ENCODE results near the gene DPYSL3.
"Not testable (repeated sequence)": the region's sequence is repeated elsewhere in the genome, so short reads cannot be mapped to it uniquely, and the experiment has no call there.

Gene DPYSL3

DNA sequence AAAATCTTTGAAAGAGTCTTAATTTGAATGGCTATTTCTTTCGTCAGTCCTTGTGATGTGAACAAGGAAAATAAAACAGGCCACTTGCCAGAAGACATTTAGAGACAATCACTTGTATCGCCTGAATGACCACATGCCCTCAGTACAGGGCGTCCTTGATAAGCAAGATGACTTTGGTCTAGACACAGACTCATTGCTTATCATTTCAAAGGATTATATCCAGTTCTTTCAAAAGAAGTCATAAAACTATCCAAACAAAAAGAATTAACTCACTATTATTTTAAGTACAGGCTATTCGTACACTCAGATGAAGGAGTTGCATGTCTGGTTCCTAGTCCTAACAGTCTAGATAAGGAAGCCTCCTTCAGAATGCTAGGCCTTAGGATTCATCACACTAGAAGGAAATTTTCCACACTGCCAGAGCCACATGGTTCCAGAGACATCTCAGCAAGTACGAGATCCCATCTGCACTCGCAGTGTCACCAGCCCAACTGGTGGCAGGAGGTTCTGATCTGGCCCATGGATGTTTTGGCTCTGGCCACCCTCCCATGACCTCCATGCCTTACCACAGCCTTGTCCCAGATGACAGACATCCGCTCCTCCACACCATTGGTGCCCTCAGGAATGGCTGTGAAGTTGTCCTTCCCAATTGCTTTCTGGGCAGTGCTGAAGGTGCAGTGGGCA, 109.6 kb downstream of the DPYSL3 start:
- DNase-seq = no peak

DNA sequence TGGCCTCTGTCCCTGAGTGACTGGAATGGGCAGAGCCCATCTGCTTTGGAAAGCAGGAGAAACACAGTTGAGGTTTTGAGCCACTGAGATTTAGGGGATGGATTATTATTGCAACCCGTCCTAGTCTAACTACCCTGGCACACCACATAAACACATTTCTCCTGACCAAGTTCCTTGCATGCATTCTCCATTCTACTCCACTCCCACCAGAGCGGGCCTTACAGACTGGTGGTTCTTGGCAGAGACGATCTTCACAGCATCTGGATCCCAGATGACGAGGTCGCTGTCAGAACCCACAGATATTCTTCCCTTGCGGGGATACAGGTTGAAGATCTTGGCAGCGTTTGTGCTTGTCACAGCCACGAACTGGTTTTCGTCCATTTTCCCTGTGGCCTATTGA, 111.0 kb downstream of the DPYSL3 start:
- no peak for DNase-seq

DNA sequence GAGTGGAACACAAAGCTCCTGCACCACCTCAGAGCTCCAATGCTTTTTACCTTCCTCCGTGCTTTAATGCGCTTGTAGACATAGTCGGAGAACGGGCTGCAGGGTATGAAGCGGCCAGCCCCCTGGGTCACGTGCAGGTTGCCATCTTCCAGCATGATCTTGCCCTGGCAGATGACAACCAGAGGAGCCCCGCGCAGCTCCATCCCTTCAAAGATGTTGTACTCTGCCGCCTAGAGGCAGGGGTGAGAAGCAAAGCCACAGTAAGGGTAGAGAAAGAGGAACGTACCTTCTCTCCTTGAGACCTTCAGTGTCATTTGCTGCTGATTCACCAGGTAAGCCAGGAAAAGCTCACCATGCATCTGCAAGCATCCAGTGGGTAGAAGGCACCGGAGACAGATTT, 112.3 kb downstream of the DPYSL3 start:
- DNase-seq = no peak

DNA sequence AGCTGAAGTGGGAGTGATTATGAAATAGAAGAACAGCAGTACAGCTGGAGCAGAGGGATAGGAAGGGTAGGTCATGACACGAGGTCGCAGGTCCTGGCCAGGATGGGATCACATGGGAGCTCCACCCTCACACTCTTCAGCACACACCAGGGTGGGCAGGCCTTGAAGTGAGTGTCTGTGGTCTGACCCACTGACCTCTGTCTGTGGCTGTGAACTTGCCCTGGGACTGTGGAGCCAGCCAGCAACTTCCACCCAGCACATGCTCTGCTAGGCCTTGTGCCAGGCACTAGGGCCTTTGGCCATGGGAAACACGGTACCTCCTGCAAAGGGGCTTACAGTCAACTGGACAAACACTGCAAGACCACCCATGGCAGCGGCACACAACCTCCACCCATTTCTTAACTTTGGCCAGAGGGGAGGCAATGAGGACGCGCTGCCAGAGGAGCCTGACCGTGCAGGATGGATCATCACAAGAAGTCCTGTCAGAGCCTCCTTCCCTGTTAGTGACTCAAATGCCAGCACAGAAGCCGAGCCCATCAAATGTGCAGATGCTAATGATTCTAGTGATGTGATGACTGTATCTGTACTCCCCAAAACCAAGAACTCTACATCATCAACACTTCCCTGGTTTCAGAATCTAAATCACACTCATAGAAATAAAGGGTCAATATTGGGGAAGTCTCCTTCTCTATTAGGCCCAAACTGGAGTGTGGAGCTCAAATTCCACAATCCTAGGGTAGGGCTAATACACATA, 113.6 kb downstream of the DPYSL3 start:
- DNase-seq = no peak

DNA sequence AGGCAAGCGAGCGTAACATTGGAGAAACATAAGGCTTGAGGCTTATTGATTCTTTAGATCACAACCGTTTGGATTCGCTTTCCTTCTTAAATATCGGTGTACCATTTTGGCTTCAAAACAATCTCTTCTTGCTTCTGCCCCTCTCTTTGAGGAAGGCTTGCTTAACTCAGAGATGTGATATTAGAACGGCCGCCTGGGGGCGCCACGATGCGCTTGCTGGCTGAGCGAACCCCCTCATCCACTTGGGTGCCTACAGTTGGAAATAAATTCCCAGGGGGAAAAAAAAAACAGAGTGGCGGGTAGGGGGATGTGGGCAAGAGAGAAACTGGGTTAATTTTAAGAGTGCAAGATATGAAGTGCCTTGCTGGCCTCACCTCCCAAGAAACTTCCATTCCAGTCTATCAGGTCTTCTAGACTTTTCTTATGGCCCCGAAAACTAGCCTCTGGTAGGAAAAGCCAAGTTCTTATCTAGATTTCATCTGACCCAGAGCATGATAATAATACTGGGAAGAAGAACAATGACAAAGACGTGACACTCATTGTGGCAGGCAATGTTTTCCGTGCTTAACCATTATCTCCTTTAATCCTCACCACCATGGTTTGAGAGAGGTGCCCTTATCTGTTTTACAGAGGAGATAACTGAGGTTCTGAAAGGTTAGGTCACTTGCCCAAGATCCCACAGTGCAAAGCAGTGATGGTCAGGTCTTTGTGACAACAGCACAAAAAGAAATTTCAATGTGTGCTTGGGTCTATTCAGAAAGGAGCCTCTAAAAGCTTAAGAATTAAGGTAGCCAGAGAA, 115.8 kb downstream of the DPYSL3 start:
- DNase-seq = no peak

DNA sequence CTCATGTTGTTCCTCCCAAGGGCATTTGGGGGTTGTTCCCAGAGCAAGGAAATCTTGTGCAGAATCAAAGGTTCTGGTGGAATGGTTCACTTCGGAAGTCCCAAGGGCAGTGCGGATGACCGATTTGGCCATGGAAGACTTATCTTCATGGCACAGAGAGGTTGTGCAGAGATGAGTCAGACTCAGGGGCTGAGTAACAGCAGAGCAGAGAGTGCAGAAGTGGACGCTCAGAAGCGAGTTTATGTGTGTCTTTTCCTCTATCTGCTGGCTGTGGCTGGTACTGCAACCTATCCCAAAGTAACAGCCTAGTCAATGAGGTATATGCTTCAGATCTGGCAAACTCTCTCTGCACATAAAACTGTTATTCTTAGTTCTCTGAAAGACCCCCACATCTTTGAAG, 118.1 kb downstream of the DPYSL3 start:
- no peak for DNase-seq

DNA sequence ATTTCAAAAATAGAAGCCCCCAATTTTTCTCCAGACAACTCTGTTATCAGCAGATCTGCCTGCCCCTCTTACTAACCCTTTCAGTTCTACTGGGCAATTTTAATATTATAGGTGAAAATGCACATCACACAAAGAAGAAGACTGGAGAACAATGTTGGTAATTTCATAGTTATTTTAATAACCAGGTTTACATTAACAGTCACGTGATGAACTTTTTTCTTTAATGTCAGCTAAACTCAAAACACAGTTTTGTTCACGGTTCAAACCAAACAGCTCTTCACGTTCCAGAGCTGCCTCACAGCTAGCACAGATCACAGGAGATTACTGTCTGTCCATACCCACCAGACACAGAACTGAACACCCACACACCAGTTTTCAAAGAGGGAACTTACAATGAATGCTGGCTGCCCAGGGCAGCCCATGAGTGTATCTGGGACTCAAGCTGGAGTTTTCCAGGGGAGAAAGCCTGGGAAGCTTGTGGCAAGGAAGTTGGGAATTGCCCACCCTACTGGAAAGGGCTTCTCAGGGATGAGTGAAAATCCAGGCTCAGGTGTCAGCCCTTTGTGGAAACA, 119.1 kb downstream of the DPYSL3 start:
- DNase-seq = no peak

DNA sequence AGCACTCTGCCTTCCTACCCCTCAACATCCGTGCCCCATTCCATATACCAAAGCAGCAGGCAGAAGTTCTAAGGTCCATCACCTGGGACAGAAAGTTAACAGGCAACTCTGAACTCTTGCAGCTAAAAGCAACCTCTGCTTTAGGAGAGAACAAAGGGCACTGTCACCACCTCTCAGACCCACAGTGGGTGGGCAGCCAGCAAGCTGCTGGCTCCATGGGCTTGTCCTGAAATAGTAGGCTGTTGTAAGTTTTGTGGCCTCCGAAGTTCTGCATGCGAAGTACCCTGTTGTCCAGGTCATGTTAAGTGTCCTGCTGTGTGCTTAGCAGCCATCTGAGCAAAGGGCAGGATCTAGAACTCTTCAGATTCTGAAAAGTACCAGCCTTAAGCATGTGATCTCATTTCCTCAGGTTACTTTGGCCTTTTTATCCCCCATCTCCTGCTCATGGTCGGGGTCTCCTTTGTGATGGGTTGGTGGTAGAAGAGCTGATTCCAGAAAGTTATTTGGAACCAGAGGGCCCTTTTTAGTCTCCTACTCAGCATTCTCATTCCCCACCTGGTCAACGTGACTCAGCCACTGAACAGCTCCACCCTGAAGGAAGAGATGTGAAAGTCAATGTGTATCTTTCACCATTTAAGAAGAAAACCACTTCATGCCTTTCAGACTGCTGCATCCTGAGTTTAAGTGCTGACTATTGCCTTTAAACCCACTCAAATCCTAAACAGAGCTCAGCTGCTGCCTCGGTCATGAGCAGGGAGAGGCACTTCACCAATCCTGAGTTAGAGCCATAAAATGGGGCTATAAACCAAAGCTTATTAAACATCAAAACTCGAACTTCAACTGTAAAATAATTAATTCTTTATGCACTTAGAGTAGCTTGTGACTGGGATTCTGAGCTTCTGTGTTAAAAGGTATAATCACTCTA, 121.4 kb downstream of the DPYSL3 start:
- no peak for DNase-seq

DNA sequence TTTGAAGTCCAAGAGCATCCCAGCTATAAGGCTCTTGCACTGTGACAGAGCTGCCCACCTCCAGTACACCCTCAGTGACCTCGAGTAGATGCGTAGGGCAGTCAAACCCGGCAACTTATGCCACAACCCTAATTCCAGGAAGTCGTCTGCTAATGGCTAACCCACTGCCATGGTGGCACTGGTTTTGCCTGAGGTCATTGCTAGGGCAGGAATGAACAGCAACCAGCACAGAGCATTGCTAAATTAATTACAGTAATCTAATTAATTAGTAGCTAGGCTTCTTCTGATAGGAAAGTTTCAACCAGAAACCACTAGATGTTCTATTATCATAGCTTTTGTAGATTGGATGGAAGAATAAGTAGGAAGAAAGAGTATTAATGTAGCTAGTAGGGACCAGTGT, 122.8 kb downstream of the DPYSL3 start:
- no peak for DNase-seq

DNA sequence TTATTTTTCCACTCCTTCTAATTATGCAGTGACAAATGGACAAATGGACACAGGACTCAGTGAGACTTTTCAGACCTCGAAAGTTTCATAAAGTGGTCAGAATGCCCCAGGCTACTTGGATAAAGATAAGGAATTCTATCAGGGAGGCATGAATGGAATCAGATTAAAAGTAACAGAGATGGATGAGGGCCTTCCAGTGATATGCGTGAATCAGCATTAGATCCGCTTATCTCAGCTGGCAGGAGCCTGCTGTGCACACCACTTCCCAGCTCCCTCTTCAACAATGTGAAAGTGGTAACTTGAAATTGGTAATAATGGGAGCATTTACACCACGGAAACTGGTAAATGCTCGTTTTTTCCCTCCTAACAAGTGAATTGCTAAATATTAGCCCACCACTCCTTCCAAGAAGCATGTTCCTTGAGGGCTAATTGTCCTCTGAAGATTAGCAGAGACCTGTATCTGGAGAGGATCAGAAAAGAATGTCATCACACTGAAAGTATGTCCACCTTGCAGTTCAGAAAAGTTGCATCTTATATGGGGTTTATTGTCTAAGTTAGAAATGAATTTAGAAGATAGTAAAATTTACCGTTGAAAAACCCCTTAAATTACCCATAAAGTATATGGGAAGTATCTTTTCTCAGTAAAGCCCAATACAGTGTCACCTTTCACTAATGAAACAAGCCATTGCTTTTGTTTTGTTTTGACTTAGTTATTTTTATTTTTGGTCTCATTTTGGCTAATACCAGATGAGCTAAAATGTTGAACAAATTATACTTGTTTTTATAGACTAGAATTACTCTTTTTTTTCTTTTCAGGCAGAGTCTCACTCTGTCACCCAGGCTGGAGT, 125.3 kb downstream of the DPYSL3 start:
- no peak for DNase-seq

DNA sequence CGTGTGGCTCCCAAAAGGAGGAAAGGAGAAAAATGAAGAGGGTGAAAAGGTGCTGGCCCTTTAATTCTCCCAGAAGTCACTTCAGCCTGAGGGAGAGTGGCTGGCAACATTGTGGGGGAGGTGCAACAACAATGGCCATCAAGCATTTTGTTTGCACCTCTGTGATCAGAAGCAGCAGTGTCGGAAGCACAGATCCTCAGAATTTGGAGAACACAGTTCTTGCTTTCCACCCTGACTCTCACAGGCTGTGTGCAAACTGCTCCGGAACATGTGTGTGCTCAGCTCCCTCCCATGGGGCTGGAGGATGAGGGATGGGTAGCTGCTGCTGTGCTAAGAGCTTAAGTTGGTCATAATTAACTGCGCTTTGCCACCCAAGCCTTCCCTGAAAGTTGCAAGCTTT, 127.1 kb downstream of the DPYSL3 start:
- no peak for DNase-seq

DNA sequence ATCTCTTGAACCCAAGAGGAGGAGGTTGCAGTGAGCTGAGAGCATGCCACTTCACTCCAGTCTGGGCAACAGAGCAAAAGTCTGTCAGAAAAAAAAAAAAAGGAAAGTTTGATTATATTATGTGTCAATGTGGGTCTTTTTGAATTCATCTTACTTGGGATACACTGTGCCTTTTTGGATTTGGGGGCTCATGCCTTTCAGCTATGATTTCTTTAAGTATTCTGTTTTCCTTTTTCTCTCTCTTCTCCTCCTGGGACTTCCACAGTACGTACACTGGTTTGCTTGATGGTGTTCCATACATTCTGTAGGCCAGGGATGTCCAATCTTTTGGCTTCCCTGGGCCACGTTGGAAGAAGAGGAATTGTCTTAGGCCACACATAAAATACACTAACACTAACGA, 128.3 kb downstream of the DPYSL3 start:
- no peak for DNase-seq

DNA sequence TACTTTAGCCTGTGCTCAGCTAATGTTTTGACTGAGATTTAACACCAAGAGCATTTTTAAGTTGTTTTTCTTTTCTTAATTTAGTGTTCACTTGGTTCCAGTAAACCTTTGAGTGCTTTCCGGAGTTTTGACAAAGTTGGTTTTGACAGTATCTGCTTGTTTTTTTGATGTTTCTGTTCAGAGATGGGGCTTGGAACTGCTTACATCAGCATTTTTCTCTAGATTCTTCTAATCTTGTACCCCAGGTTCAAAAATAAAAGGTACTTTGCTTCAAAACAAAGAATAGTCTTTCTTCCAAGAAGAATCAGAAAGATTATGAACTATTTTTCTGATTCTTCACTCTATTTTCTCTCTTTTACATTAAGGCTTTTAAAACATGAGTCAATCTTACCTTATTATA, 132.2 kb downstream of the DPYSL3 start:
- no peak for DNase-seq

DNA sequence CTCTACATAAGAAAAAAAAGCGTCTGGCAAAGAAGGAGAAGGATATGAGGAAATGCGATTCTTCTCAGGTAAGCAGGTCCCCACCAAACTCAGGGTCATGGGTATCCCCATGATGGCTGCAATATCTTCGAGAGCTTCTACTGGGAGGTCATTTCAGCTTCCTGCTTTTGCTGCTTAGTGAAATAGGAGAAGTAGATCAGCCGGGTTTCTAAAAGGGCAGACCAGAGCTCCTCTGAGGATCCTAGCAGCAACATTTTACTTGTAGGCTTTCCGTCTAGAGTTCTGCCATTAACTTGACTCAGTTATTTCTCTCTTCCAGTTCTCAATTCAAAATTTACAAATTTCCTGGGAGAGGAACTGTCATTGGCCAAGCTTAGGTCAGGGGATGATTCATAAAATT, 134.7 kb downstream of the DPYSL3 start:
- DNase-seq = no peak

DNA sequence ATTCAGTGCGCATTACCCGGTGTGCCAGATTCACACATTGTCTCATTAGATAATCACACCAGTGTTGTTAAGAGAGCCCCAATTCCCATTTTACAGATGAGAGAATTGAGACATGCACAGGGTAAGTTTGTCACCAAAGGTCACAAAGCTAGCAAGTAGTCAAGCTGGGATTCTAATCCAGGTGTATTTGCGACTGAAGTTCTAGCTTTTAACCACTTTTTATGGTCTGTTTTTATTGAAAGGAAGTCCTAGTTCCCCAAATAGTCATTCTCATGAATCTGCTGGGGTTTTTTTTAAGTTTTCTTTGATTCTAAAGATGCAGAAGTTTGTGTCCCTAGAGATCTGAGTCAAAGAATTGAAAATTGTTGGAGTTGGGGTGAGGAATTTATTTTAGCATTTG, 136.5 kb downstream of the DPYSL3 start:
- DNase-seq = no peak

DNA sequence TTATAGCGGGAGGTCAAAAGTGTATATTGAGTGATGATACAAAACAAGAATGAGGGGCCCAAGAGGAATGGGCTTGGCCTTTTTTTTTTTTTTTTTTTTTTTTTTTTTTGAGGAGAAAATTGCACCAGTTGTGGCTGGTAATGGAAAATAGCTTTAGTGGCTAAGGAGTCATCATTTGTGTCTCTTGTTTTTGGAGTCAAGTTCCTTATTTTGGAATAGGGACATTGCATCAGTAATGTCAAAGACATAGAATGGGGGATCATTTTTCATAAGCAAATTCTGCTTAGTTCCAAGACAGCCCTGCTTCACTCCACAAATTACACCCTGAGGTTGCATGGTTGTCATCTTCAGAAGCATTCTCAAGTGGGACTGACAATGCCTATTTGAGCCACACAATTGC, 137.7 kb downstream of the DPYSL3 start:
- no peak for DNase-seq

DNA sequence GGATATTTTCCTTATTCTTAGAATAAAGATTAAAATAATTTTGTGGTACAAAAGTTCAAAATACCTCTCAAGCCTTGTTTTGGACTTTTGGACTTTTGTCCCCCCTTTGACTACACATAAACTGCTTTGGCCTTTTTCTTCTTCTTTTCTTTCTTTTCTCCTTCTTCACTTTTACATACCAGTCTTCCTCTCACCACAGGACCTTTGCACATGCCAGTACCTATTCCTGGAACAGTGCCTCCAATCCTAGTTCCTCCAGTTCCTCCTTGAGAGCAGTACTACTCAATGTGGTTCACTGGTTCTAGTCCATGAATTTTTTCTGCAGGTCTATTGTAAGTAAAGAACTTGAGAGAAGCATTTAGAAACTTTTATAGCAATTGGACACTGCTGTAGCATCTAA, 138.6 kb downstream of the DPYSL3 start:
- no peak for DNase-seq

DNA sequence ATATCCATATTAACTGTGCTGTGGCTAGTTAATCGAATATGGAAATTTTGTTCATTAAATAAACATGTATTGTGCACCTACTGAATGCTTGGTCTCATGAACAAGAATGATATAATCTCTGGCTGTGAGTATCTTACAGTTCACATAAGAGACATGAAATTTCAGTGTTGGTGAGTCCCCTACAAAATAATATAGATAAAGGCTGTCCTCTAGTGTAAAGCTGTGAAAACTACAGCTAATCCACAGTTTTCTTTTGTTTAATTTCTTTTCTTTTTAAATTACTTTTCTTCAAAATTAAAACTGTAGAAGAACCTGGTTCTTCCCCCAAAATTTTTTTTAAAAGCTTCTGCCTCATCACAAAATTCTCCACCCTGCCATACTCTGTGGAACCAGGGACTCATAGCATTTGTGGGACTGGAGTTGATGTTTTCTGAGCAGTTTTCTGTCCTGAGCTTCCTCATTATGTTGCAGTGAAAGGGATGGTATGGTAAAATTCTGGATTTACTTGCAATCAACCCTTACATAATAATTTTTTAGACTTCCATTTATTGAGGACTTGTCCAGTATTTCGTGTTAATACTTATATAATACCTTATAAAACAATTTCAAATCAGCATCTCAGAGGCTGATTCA, 140.0 kb downstream of the DPYSL3 start:
- DNase-seq = no peak

DNA sequence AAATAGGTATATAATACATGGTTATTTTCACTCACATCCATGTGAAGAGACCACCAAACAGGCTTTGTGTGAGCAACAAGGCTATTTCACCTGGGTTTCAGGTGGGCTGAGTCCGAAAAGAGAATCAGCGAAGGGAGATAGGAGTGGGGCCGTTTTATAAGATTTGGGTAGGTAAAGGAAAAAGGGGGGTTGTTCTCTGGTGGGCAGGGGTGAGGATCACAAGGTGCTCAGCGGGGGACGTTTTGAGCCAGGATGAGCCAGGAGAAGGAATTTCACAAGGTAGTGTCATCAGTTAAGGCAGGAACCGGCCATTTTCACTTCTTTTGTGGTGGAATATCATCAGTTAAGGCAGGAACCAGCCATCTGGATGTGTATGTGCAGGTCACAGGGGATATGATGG, 142.5 kb downstream of the DPYSL3 start:
- not testable (repeated sequence) for DNase-seq

DNA sequence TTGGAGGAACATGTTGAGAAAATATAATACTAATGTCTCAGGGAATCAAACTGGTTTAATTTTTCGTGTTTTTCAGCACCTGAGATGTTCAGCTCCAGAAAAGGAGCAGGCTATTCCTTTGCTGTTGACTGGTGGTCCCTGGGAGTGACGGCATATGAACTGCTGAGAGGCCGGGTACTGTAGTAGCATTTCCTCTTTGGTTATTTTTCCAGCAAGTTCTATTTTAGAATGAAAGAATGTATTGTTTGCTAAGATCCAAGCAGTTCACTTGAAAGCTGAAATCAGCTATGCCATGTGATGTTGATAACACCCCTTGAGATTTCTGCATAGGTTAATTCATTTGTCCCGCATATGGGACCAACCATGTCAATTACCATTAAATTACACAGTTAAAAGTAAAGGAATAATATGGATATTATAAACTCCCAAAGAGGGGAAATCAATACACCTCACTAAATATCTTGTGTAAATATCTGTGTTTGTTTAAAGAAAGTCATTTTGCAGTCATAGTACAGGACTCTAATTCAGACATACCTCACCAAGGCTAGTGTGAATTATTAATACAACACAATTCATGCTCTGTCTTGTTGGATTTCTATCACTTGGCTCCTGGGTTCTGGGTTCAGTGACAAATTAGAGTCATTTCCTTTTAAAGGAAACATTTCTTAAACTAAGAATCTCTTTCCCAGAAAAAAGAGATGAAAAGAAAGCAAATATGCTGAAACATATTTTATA, 148.3 kb downstream of the DPYSL3 start:
- no peak for DNase-seq

Data from activated CD8-positive, alpha-beta memory T cell treated with anti-CD3 and anti-CD28 coated beads for 24 hours (primary cell).